A172 (cell line): Measurements from ENCODE around the gene LRMDA. TPM values are rescaled to one million over a fixed set of nuclear protein-coding genes. Genes with fewer than 3 reads are reported as not detected.

Experiments used
- DNase-seq: peaks from one replicate; pipeline ENCODE4 v3.0.0-alpha.2; 2015; ENCODE audit warnings: low spot score
- total RNA-seq: library from RNA; depleted of rRNA; stranded (reverse); fragments of >200 nt; shearing (Covaris generic); gene quantifications from 2 replicates; pipeline ENCODE4 v1.2.3, GENCODE V29; 2014

The LRMDA gene
- total RNA-seq, 1 experiment from 2014 or later, result not detected

DNA sequence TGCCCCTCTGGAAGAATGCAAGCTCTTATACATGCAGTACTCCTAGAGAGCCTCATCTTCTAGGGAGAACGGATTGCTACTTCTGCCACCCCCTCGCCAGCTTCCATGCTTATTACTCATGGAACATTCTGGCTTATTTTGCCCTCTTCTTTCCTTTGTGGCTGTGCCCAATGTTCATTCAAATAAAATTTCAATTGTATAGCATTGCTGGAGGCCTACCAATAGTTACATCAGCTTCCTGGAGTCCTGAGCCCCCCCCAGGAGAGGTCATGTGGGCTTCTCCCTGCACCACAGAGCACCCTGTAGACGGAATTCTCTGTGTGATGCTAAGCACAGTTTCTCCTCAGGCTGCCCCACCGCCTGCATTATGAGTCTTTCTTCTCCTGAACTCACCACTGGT lies 1112.2 kb downstream of the LRMDA start:
- DNase-seq, result peak; percentile 22

DNA sequence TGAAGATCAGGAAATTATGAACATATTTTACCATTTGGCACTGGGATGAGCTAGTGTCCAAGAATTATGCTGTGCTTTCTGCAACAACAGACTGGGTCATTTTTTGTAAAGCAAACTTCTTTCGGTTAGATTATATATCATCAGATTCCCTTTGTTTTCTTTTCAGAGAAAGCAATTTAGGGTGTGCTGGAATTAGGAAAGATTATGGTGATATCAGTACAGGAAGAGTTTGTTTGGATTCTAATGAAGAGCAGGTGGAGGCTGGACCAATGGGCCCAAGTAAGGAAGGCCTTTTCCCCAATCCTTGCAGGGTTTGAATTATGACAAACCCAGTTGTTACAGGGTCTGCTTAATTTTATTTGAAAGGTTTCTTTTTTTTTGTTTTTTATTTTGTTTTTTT lies 1113.4 kb downstream of the LRMDA start:
- DNase-seq, result no peak

DNA sequence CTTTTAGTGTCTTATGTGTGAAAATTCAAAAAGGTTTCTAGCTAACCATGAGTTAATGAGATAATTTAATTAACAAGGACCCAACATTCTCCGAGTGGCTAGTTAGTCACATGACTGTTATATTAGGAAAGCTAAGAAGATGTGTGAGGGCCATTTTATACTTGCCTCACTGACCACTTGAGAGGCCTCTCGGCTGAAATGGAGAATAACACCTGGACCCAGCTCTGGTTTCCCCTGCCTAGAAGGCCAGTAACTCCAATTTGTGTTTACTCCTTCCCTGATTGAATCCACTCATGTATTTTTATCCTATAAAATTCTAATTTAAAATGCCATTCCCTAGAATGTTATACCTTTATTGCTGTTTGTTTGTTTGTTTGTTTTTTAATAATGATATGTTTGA lies 1115.0 kb downstream of the LRMDA start:
- DNase-seq, result no peak

- DNase-seq, result peak; percentile 77
These were observed 1116.0 kb downstream of the LRMDA start for GRCh38 chr10:76547352-76547972.

DNA sequence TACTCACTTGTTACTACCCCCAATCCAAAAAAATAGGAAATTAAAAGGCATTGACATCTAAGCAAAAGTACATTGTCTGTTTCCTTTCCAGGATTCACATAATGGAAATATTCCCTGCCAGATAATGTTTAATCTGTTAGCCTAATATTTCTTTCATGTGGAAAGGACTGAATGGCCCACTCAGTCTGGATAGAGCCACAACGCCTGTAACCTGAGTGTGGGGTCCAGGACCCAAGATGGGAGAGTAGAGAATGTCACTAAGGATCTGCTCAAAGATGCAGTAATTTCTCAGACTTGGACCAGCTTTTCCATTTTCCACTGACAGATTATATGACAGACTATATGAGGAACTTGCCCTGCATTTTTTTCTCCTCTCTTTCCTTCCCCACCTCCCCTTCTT lies 1117.3 kb downstream of the LRMDA start:
- DNase-seq, result no peak

DNA sequence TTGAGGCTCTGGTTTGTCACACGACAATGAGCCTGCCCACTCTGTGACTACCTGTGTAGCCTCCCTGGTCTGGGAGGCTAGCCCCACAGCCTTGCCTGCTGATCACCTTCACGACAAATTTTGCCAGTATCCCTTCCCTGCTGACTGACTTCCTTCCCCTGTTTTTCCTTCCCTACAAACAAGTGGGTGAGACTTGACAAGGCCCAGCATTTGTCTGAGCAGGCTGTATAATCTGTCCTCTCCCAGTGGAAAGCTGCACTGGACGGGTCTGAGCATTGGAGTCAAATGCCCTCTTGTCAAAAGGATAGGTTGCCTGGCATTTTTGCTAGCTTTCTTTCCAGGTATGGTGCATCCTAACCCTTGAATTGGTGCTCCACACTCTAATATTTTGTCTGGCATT lies 1117.7 kb downstream of the LRMDA start:
- DNase-seq, result no peak

DNA sequence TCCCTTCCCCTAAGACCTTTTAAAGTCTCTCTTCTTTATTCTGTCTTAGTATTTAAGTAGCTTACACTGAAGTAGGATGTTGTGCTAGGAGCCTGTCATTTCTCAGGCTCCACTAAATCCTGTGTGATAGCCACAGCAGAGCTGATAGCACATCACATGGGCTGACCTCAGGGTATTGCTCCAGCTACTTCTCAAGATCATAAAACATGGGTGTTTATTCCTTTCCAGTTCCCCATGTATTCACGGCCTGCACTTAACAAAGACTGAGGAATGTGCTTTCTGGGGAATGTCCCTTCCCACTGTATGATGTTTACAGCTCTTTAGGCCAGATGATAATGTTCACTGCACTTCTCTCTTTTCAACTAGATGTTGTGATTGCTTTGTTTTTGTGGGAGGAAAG lies 1119.4 kb downstream of the LRMDA start:
- DNase-seq, result no peak

GRCh38 chr10:76552091-76552873 lies 1120.9 kb downstream of the LRMDA start:
- DNase-seq, result no peak

DNA sequence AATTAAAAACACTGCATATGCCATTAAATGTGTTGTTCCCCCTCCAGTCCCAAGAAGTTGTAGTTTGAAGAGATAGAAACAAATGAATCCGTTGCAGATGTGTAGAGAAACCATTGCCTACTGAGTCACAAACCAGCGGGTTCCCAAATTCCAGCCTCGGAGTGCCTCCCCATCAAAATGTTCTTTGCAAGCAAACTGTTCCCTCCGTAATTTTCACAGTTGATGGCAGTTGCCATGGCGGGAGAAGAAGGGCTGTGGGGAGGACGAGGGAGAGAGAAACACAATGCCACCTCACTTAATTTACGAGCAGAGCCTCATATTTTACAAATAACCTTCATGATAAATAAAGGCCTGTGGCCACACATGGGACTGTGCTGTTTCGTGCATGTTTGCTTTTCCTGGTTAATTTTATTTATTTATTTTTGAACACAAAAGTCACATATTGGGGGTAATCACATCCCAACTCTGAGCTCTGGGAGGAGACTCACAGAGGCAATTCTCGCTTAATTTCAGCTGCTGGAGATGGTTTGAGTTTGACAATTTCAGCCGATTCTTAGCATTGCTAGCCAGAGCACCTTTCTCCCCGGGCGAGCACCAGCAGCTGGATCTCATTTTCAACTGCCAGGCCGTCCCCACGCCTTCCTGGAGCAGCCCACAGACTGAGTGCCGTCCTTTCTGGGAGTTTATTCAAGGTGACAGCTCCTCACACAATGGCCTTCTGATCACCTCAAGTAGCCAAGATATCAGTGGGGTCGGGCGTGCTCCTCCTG lies 1122.0 kb downstream of the LRMDA start:
- DNase-seq, result no peak

DNA sequence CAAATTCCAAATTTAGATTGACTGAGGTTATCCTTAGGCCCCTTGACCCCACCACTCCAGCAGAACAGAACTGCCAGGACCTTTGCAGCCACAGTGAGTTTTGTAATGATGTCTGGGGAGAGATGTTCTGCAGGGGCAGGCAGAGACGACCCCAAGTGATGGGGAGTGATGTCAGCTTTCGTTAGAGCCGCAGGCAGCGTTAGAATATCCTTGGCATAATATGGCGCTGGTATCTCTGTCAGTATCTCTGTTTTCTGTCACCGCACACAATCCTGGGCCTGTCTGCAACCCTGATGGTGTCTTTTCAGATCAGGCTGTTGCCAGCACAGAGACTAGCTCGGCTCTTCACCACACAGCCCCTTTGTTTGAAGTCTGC lies 1122.6 kb downstream of the LRMDA start:
- no peak for DNase-seq

DNA sequence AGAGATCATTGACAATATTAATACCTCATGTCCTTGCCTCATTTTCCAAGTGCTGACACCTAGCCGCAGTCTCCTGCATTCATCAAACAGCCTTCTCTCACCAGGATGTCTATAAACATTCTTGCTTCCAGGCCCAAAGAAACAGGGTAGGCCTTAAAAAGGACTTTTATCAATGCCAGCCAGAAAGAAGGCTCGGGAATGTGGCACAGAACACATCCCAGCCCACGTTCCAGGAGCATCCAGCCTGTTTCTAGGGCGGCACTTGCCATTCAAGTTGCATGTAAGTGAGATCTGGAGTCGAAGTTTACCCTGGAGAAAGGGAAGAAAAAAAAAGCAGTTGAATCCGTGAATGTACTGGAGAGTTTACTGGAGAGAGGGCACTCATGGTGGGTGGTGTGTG lies 1123.1 kb downstream of the LRMDA start:
- no peak for DNase-seq

DNA sequence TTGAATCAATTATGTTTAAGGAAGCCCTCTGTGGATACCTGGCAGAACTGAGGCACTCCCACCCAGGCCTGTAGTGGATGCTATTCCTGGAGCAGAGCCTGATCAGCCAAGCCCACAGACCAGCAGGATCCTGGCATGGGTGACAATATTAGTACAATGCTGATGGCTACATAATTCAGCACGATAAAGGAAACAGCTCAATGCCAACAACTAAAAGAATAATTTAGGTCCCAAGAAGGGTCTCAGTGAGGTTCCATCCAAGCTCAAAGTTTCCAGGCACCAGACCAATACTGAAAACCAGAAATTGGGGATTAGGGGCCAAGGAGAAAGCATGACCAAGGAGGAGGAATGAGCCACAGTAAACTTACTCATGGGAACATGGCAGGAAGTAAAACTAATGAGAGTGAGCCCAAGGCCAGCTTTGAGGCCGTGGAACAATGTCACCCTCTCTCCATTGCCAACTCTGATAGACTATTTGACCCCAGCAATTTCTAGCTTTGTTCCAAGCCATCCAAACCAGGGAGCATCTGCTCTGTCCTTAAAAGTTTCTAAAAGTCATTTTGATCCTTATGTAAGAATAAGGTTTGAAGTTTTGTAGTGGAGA lies 1123.7 kb downstream of the LRMDA start:
- no peak for DNase-seq

GRCh38 chr10:76557366-76557765 lies 1125.9 kb downstream of the LRMDA start:
- DNase-seq, result no peak

- DNase-seq, result peak; percentile 16
These were observed 1127.2 kb downstream of the LRMDA start for GRCh38 chr10:76558586-76558985.

GRCh38 chr10:76558996-76559891 lies 1127.8 kb downstream of the LRMDA start:
- DNase-seq, result peak; percentile 82

DNA sequence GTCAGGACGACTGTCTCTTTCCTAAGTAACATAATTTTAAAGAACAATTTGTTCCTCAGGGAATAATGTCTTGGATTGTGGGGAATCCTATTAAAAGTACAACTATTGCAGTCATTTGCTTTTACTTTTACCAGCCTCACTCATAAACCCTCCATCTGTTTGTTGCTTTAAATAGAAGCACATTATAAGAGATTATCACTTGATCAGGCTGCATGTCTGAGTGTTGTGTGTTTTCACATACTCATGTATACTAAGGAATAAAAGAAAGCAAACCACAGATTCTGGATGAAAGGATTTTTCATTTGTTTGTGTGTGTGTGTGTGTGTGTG lies 1128.4 kb downstream of the LRMDA start:
- no peak for DNase-seq

DNA sequence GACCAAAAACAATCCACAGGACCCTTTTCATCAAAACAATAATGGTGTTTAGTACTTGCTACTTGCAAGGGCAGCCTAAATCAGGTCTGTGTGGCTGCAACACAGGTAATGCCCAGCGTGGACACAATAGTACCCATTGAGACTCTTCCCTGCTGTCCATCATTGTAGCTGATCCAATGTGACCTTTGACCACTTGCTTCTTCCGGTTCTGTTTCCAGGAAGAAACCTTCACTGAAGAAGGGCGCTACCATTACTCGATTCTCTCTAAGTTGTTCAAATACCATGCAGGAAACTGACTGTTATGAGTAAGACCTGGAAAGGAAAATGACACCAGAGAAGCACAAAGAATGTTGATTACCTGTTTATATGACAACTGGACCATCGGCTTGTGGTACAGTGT lies 1128.9 kb downstream of the LRMDA start:
- DNase-seq, result no peak

DNA sequence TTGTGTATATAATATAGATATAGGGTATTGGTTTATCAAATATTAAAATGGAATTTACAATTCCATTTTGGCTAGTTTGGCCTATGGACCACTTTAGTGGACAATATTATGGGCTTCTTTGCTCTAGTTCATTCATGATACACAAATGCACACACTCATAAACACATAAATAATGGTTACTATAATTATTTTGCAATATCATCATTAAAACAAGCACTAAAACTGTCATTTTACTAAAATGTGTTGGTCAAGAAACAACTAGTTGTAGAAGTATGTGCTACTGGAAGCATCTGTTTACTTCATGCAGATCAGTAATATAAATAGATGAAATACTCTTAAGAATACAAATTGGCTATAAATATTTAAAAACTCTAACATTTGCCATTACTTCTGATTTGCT lies 1131.9 kb downstream of the LRMDA start:
- no peak for DNase-seq

DNA sequence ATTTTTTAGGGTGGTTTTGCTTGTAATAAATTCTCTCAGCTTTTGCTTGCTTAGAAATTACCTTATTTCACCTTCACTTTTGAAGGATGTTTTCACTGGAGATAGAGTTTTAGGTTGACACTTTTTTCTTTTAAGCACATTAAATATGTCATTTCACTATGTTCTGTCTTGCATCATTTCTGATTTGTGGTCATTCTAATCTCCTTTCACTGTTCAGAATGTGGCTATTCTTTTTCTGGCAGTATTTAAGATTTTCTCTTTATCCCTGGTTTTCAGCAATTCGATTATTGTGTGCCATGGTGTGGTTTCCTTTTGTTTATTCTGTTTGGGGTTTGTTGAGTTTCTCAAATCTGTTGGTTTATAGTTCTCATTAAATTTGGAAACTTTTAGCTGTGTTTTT lies 1140.6 kb downstream of the LRMDA start:
- no peak for DNase-seq

GRCh38 chr10:76576276-76576962 lies 1145.0 kb downstream of the LRMDA start:
- peak; percentile 26 for DNase-seq

DNA sequence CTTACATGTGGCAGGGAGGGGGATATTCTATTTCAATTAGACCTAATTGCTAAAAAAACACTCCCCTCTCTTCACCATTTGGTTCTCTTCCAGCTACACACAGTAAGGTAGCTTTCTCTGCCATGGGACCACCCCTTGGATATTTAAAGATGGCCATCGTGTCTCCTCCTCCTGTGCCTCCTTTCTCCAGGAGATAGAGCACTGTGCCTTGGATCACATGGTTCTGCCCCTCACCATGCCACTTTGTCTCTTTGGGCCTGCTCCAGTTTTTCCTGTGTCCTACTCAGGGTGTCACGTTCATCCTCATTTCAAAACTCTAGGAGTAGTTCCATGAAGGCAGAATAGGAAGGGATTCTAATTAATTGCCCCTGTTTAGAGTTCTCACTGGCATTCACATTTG lies 1146.0 kb downstream of the LRMDA start:
- no peak for DNase-seq
